Cardiac fibroblast (primary cell): Measurements from ENCODE around the gene ZC3H12C.

Experiments used
- DNase-seq, 2 donors: peaks; one replicate each; pipeline versions ENCODE4 v3.0.0 to v3.0.0-alpha.2; 2010; ENCODE audit warnings: low read depth in 2 of 2
- H3K4me3 ChIP-seq, 2 donors: replicated peaks in 1 of 2; 1 replicate in 1 of 2; 2 replicates in 1 of 2; pipeline ENCODE4 v1.5.1; 2011; ENCODE audit warnings: low read depth in 2 of 2, low read length in 2 of 2, mild to moderate bottlenecking in 2 of 2, moderate library complexity in 1 of 2
- CTCF ChIP-seq: IDR thresholded peaks from one replicate; pipeline ENCODE4 v1.5.1; 2011; ENCODE audit warnings: low read depth, mild to moderate bottlenecking, low read length, inconsistent platforms

Gene ZC3H12C

GRCh38 chr11:110141812-110142211 lies 48.6 kb downstream of the ZC3H12C start:
- peak in 1 of 2 donors; percentile 36 for DNase-seq
- TF ChIP-seq CTCF = no peak
- H3K4me3 ChIP-seq = no peak overlapping the region

- DNase-seq = peak; percentile 87 to 91
- no peak overlapping the region for H3K4me3 ChIP-seq
- TF ChIP-seq CTCF = no peak
Observed at GRCh38 chr11:110147962-110148709, 54.9 kb downstream of the ZC3H12C start.

GRCh38 chr11:110148775-110149744 lies 55.9 kb downstream of the ZC3H12C start:
- TF ChIP-seq CTCF = no peak
- no peak overlapping the region for H3K4me3 ChIP-seq
- peak; percentile 82 to 89 for DNase-seq

GRCh38 chr11:110152199-110152598 lies 59.0 kb downstream of the ZC3H12C start:
- no peak for TF ChIP-seq CTCF
- no peak for DNase-seq
- H3K4me3 ChIP-seq = no peak overlapping the region

- no peak for DNase-seq
- TF ChIP-seq CTCF = no peak
Observed at GRCh38 chr11:110153474-110153873, 60.3 kb downstream of the ZC3H12C start.

GRCh38 chr11:110156503-110156902 lies 63.3 kb downstream of the ZC3H12C start:
- TF ChIP-seq CTCF = no peak
- DNase-seq = no peak
- H3K4me3 ChIP-seq = no peak overlapping the region

More at GRCh38 chr11:110153474-110153873, 60.3 kb downstream of the ZC3H12C start:
- no peak overlapping the region for H3K4me3 ChIP-seq
